ENCODE data around the gene SGF29.
"Not testable (repeated sequence)": the region's sequence is repeated elsewhere in the genome, so short reads cannot be mapped to it uniquely, and the experiment has no call there.

SGF29 gene

DNA sequence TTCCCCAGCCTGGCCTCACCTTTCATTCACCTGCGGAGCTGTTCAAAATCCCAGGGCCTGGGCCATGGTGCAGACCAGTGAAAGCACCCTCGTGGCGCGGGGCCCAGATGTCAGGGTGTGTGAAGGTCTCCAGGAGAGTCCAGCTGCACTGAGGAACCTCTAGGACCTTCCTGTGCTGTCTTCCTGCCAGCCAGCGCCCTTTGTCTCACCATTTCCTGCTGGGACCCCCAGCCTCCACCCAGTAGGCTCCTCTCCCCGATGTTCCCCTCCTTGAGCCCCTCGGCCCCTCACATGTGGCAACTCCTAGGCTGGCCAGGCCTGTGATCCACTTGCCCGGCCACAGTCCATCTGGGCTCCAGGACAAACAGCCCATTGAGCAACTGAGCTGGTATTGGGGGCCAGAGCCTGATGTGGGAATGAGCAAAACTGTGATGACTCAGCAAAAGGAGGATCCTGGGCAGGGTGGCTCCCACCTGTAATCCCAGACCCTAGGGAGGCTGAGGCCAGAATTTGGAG, 42.5 kb downstream of the SGF29 start:
- no peak for DNase-seq (ENCODE audit: low read depth in 2 of 2)

DNA sequence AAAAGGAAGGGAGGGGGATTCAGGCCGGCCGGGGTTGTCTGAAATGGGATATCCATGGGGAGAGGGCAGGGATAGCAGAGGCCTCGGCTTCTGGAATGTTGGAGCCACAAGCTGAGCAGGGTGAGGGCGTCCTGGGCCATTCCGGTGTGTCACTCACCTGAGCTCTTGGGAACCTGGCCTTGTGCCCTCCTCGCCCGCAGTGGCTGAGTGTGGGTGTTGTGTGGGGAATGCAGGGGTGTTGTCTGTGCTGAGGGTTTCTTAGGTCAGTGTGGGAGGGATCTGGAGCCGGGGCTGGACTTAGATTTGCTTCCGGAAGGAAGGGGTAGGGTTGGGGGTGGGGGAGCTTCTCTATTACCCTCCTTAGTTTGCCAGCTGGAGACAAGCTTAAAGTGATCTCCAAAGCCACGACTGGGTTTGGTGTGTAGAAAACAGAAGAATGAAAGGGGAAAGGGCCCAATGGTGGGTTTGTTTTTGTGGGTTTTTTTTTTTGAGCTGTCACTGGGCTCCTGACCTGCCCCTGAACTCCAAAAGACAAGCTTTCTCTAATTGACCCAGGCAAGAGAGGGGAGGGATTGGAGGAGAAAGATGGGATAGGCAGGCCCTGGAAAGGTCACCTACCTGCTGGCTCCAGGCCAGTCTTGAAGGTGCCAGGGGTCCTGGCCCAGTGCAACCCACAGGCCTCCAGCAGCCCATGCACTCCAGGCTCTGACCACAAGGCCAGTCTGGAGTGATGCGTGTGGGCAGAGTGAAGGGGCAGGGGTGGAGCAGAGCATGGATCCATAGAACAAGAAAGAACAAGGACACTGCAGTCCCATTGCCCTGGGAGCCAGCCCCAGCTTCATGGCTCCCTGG, 43.3 kb downstream of the SGF29 start, which contains the start of gene SULT1A2:
SULT1A2 (minus strand) TSS at position 211 of the 852 bp plus-strand sequence. CDS start 1,120 bp downstream, outside the sequence.
- DNase-seq (ENCODE audit: low read depth in 2 of 2), result no peak

DNA sequence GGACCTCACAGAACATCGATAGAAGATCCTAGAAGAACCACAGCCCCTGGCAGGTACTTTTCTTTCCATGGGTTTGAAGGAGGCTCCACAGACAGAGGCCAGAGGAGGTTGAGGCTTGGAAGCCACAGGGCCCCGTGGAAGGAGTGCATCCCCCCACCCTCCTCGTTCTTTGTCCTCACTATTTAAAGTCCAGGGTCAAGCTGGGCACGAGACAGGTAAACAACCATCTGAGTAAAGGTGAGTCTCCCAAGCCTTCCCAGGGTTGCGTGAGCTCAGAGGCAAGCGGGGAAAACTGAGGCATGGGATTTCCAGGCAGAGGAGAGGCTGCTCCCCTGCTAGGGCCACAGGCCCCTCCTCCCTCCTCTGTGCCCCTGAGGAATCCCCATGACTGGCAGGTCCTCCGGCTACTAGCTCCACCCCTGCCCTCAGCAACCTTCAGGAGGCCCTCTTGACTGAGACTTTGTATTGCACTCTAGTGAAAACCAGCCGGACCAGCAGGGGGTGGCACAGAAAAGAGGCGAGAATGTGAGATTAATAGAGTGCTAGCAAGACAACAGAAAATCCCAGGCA, 44.1 kb downstream of the SGF29 start:
- DNase-seq (ENCODE audit: low read depth in 2 of 2), result no peak

DNA sequence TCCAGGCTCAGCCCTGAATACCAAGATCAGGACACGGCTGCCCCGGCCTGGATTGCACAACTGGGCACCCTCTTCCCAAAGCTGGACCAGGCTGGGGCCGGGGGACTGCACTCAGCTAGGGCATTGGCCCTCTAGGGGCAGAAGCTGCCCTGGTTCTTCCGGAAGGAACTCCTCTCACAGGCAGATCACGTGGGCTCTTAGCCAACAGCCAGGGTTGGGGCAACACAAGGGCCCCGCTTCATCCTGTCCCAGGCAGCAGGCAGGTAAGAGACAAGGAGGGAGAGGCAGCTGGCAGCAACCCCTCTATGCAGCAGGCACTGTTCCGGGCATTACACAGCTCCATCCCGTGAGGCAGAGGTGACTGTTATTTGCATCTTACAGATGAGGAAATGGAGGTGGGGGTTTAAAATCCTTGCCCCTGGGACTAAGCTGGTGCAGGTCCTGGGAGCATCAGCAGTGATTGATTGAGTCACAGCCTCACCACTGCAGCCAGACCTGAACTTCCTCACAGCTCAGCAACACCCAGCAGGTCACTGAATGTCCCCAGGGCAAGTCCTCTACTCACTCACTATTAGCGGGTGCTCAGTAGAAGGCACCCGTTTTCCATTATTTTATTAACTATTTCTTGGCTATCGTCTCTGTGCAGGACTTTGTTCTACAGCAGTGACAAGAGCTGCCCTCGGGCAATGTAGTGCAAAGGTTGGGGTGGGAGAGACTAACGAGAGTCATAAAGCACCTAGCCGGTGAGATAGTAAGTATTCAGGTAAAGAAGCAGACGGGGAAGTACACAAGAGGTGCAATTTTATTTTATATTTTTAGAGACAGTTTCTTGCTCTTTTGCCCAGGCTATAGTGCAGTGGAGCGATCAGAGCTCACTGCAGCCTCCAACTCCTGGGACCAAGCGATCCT, 45.9 kb downstream of the SGF29 start:
- not testable (repeated sequence) for DNase-seq (ENCODE audit: low read depth in 2 of 2)

DNA sequence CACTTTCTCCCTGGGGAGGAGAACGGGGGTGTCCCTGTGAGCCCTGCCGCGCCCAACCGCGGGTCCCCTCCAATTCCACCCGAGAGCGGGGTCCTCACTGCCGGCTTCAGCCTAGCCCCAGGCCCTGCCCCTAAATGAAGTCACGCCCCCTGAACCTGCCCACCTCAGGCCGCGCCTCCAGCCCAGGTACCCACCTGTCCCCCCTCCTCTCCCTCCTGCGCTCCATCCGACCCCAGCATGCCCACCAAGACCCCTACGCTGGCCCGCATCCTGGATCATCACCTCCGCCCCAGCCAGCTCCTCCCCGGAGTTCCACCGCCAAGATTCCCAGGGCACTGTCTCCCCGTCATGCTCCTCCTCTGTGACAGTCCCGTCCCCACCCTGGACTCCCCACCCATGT, 47.2 kb downstream of the SGF29 start:
- DNase-seq (ENCODE audit: low read depth in 2 of 2), result not testable (repeated sequence)

DNA sequence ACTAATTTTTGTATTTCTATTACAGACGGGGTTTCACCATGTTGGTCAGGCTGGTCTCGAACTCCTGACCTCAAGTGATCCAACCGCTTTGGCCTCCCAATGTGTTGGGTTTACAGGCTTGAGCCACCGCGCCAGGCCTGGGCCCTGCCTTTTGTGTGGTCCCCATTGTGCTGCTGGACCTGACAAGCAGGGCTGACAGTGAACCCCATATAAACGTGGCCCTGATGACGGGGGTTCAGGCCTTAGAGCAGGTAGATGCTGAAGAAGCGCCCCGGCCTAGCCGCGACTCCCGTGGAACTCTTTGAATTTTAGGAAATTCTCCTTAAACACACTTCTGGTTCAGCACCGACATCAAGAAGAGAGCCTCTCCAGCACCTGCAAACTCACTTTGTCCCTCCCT, 47.9 kb downstream of the SGF29 start:
- not testable (repeated sequence) for DNase-seq (ENCODE audit: low read depth in 2 of 2)

DNA sequence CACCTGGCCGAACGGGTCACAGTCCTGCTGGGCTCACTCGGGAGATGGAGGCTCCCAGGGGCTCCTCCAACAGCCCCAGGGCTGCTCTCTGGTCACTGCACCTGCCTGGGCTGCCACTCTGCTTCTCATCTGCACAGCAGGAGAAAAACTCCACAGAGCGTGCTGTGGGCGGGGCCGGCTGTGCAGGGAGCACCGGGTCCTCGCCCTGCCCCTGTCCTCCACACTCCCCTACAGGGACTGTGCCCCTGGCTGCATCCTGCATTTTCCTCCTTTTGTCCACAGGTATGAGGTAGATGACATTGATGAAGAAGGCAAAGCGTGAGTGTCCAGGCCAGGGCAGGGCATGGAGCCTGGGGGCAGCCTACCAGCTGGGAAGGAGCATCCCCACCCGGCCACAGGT, 48.3 kb downstream of the SGF29 start:
- not testable (repeated sequence) for DNase-seq (ENCODE audit: low read depth in 2 of 2)

DNA sequence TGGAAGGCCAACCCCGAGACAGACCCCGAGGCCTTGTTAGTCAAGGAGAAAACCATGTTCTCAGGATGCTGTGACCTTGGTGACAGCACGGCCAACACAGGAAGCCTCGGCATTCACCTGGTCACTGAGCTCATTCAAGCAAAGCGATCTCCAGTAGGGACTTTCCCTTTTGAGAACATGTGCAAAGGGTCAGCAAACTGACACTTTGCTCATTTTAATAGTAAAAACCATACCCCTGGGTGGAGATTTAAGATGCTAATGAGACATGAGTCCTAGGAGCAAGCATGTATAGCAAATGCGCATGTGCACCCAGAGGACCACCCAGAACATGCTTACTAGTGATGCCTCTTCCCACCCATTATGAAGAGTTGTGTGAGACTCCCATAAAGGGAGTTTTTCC, 48.8 kb downstream of the SGF29 start:
- DNase-seq (ENCODE audit: low read depth in 2 of 2), result no peak

DNA sequence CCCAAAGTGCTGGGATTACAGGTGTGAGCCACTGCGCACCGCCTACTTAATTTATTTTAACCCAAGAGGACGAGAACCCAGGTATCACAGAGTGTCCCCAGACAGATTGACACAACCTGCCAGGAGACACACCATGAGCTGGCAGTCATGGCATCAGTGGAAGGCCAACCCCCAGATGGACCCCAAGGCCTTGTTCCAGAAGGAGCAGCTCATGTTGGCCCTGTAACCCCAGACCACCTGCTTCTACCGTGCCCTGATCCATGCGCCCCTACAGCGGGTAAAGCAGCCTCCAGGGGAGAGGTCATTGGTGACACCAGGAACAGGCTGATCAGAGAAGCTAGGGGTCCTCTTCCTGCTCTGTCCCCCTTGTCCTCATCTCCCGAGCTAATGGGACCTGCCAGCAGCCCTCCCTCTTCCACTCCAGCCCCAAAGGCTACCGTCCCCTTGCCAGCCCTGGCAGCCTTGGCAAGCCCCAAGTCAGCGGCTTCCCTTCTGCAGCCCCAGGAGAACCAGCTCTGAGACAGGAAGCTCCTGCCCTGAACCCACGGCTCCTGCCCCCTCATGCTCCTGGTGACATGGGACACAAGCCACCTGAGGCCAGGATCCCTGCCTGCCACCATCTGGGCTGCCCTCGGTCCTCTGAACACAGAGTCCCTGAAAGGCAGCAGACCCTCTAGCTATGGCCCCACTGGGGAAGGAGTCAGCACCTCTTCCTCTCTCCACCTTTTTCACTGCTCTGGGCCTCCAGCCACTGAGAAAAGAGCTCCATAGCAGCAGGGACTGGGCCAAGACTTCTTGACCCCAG, 49.9 kb downstream of the SGF29 start:
- DNase-seq (ENCODE audit: low read depth in 2 of 2), result no peak

DNA sequence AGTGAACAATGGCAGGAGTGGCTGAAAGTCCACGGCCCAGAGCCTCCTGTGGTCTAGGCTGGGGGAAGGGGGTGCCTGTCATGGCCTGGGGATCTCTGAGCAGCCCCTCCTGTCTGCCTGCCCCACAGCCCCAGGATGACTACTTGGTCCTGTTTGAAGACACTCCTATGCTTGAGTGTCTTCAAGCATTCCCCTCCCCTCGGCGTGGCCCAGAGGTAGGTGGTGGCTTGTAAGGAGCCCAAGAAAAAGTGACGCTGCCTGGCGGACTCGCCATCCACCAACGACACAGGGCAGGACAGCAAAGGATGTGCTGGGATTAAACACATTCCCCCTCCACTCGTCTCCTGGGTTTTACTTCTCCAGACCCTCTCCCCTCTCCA, 50.5 kb downstream of the SGF29 start:
- DNase-seq (ENCODE audit: low read depth in 2 of 2), result no peak

DNA sequence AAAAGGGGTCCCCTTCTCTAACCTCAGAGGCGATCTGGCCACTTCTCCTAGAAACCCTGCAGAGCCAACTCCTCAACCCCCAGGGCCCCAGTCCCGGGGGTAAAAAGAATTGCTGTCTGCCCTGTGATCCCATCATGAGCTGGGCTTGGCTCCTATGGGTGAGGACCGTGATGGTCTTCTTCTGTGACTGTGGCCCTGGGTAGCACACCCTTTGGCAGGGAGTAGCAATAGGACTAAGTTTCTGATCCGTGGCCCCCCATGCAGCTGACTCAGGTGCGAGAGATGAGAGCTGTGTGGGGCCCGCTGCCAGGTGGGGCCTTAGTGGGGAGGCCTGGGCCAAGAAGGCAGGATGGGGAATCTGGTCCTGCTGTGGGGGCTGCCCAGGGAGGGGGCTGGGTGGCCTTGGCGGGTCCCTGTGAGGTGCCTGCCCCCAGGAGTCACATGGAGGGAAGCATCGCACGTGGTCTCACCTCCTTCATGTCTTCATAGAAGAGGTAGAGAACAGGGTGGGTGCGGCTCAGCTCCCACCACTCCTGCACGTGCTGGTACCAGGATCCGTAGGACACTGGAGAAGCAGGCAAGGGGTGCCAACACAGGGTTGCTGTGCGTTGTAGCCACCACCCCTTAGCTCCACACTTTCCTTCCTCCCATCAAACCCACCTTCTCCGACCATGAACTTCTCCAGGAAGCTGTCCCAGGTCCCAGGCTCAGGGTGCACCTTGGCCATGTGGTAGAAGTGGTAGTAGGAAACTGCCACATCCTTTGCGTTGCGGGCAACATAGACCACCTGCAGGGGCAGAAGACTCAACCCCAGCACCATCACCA, 52.8 kb downstream of the SGF29 start:
- no peak for DNase-seq (ENCODE audit: low read depth in 2 of 2)

DNA sequence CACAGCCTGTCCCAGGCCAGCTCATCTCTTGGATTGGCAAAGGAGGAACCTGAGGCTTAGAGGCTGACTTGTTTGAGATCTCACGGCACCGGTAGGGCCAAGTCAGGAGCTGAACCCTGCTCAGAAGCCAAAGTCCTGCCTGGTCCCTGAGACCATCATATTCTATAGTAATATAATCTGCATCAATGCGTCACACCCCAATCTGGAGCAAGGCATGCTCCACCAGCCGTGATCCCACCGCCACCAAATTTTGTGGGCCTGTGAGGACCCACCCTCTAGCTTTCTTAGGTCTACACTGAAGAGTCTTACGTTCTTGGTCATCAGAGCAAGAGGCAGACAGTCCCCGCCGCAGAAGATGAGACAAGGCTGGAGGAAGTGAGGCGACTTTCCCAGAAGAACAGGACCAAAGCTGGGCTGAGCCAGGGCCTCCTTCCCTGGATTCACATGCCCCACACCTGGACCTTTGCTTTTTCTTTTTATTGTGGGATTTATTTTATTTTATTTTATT, 53.5 kb downstream of the SGF29 start:
- DNase-seq (ENCODE audit: low read depth in 2 of 2), result no peak

DNA sequence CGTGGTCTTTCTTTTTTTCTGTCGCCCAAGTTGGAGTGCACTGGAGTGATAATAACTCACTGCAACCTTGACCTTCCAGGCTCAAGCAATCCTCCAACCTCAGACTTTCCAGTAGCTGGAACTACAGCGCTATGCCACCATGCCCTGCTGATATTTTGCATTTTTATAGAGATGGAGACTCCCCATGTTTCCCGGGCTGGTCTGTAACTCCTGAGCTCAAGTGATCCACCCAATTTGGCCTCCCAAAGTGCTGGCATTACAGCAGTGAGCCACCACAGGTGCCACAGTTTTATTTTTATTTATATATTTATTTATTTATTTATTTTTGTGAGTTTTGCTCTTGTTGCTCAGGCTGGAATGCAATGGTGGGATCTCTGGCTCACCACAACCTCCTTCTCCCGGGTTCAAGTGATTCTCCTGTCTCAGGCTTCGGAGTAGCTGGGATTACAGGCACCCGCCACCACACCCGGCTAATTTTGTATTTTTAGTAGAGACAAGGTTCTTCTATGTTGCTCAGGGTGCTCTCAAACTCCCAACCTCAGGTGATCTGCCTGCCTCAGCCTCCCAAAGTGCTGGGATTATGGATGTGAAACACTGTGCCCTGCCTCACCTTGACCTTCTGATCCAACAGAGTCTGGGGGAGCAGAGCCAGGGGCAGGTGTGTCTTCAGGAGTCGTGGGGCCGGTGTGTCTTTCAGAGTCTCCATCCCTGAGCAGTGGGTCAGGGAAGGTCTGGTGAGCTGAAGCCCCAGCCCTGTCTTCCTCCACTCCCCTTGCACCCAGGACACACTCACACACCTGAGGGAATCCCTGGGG, 54.2 kb downstream of the SGF29 start:
- not testable (repeated sequence) for DNase-seq (ENCODE audit: low read depth in 2 of 2)

DNA sequence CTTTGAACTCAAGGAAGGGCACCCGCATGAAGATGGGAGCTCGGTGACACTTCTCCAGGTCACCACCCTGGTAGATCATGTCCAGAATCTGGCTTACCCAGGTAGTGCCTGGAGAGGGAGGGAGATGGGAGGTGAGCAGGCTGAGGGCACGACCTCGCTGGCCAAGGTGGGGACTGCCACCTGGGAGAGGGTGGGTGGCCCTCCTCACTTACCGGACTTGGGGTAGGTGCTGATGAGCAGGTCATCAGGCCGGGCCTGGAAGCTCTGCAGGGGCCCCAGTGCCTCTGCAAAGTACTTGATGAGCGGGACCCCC, 54.7 kb downstream of the SGF29 start:
- DNase-seq (ENCODE audit: low read depth in 2 of 2), result not testable (repeated sequence)

DNA sequence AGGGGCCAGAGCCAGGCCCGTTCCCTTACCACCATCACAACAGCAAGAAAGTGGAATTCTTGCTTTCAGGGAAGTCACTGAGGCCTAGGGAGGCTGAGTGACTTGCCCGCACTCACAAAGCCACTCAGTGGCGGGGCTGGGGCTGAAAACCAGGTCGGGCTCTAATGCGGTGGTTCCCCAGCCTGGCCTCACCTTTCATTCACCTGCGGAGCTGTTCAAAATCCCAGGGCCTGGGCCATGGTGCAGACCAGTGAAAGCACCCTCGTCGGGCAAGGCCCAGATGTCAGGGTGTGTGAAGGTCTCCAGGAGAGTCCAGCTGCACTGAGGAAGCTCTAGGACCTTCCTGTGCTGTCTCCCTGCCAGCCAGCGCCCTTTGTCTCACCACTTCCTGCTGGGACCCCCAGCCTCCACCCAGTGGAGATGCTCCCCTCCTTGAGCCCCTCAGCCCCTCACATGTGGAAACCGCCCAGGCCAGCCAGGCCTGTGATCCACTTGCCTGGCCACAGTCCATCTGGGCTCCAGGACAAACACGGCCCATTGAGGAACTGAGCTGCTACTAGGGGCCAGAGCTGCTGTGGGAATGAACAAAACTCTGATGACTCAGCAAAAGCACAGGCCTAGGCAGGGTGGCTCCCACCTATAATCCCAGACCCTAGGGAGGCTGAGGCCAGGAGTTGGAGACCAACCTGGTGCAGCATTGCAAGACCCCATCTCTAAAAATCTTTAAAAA, 55.3 kb downstream of the SGF29 start:
- DNase-seq (ENCODE audit: low read depth in 2 of 2), result not testable (repeated sequence)

DNA sequence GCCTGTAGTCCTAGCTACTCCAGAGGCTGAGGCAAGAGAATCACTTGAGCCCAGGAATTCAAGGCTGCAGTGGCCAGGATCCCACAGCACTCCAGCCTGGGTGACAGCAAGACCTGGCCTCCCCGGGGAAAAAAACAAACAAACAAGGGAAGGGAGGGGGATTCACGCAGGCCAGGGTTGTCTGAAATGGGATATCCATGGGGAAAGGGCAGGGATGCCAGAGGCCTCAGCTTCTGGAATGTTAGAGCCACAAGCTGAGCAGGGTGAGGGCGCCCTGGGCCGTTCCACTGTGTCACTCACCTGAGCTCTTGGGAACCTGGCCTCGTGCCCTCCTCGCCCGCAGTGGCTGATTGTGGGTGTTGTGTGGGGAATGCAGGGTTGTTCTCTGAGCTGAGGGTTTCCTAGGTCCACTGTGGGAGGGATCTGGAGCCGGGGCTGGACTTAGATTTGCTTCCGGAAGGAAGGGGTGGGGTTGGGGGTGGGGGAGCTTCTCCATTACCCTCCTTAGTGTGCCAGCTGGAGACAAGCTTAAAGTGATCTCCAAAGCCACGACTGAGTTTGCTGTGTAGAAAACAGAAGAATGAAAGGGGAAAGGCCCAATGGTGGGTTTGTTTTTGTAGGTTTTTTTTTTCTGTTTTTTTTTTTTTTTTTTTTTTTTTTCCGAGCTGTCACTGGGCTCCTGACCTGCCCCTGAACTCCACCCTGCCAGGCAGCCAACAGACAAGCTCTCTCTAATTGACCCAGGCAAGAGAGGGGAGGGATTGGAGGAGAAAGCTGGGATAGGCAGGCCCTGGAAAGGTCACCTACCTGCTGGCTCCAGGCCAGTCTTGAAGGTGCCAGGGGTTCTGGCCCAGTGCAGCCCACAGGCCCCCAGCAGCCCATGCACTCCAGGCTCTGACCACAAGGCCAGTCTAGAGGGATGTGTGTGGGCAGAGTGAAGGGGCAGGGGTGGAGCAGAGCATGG, 56.2 kb downstream of the SGF29 start, which contains the start of gene SULT1A1:
SULT1A1 (minus strand) TSS at position 414 of the 964 bp plus-strand sequence. CDS start 1,189 bp downstream, outside the sequence.
- DNase-seq (ENCODE audit: low read depth in 2 of 2), result no peak

DNA sequence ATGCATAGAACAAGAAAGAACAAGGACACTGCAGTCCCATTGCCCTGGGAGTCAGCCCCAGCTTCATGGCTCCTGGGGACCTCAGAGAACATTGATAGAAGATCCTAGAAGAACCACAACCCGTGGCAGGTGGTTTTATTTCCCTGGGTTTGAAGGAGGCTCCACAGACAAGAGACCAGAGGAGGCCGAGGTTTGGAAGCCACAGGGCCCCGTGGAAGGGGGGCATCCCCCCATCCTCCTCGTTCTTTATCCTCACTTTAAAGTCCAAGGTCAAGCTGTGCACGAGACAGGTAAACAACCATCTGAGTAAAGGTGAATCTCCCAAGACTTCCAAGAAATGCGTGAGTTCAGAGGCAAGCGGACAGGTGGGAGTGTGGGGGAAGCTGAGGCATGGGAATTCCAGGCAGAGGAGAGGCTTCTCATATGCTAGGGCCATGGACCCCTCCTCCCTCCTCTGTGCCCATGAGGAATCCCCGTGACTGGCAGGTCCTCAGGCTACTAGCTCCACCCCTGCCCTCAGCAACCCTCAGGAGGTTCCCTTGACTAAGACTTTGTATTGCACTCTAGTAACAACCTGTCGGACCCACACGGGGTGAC, 57.0 kb downstream of the SGF29 start:
- no peak for DNase-seq (ENCODE audit: low read depth in 2 of 2)

Data from stimulated activated CD8-positive, alpha-beta memory T cell treated with anti-CD3 and anti-CD28 coated beads, Interleukin-15, amount 100 ng/mL, for 48 hours (primary cell).